ENCODE data around the gene PCBP2.

- TF ChIP-seq REST (IDR thresholded peaks at IDR 0.05; ENCODE audit: low read depth) (no peak), POLR2A (IDR thresholded peaks at IDR 0.05; ENCODE audit: borderline replicate concordance, extremely low read depth, insufficient read depth, insufficient read length) (no peak), FOSL1 (IDR thresholded peaks at IDR 0.05; ENCODE audit: low read depth) (no peak), MAX (IDR thresholded peaks at IDR 0.05) (no peak), SP1 (IDR thresholded peaks at IDR 0.05; ENCODE audit: low read depth) (no peak), CEBPB (IDR thresholded peaks at IDR 0.05; ENCODE audit: low read depth) (no peak)
- TF ChIP-seq, protein P1, sequence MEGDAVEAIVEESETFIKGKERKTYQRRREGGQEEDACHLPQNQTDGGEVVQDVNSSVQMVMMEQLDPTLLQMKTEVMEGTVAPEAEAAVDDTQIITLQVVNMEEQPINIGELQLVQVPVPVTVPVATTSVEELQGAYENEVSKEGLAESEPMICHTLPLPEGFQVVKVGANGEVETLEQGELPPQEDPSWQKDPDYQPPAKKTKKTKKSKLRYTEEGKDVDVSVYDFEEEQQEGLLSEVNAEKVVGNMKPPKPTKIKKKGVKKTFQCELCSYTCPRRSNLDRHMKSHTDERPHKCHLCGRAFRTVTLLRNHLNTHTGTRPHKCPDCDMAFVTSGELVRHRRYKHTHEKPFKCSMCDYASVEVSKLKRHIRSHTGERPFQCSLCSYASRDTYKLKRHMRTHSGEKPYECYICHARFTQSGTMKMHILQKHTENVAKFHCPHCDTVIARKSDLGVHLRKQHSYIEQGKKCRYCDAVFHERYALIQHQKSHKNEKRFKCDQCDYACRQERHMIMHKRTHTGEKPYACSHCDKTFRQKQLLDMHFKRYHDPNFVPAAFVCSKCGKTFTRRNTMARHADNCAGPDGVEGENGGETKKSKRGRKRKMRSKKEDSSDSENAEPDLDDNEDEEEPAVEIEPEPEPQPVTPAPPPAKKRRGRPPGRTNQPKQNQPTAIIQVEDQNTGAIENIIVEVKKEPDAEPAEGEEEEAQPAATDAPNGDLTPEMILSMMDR (IDR thresholded peaks at IDR 0.05 in 2 of 3, conservative IDR thresholded peaks at IDR 0.05 in 1 of 3; ENCODE audit: borderline replicate concordance in 1 of 3, insufficient read depth in 1 of 3, low read depth in 2 of 3, low read length in 2 of 3) = no peak
Measured at GRCh38 chr12:53484686-53485575, 33.0 kb downstream of the PCBP2 start.
